ENCODE measurements around the gene KIAA1143. TPM values are rescaled to one million over a fixed set of nuclear protein-coding genes. Genes with fewer than 3 reads are reported as not detected.
A peak's percentile ranks its signal among the peaks of the same experiment; 100 is the strongest.

KIAA1143 gene
- total and polyA plus RNA-seq, 9 of the 15 experiments (the other 6 are each of a cell fraction or from before 2014, with no cell fraction given), result 25.6 to 72.0 (median 42.2) TPM

- TF ChIP-seq RBFOX2 (IDR thresholded peaks at IDR 0.05; ENCODE audit: low read depth, low read length), result peak; percentile 99
- TF ChIP-seq HNRNPUL1 (IDR thresholded peaks at IDR 0.05; ENCODE audit: low read length), result no peak
- TF ChIP-seq POLR2AphosphoS5 (IDR thresholded peaks at IDR 0.05; ENCODE audit: control insufficient read depth, insufficient read depth, low read depth, low read length), result peak; percentile 80
- TF ChIP-seq FOXP1 (CRISPR knock-in tag; IDR thresholded peaks at IDR 0.05), result peak; percentile 92
- TF ChIP-seq ZBTB7A (IDR thresholded peaks at IDR 0.05; ENCODE audit: borderline replicate concordance, control insufficient read depth, low read depth, low read length), result 0 out of 2 replicates have a peak, but pooled peaks have one; percentile 10
- TF ChIP-seq NFIX (CRISPR knock-in tag; IDR thresholded peaks at IDR 0.05; ENCODE audit: low read depth), result no peak
- peak; percentile 65; the same call in 1 of the 2 replicates for TF ChIP-seq ZNF766 (CRISPR knock-in tag; conservative IDR thresholded peaks at IDR 0.05)
- TF ChIP-seq KLF6 (CRISPR knock-in tag; IDR thresholded peaks at IDR 0.05; ENCODE audit: borderline replicate concordance), result peak; percentile 62; the same call in 1 of the 2 replicates
- TF ChIP-seq SIX5 (IDR thresholded peaks at IDR 0.05; ENCODE audit: borderline replicate concordance in 1 of 2, insufficient read depth in 1 of 2, low read depth in 1 of 2, low read length in 2 of 2), result peak; percentile 63 to 78; a peak in 3 of 4 replicates
- TF ChIP-seq EGR1 (conservative IDR thresholded peaks at IDR 0.05), result peak; percentile 97
- TF ChIP-seq CXXC5 (CRISPR knock-in tag; IDR thresholded peaks at IDR 0.05), result peak; percentile 100
- peak; percentile 16; the same call in 1 of the 2 replicates for TF ChIP-seq BHLHE40 (IDR thresholded peaks at IDR 0.05; ENCODE audit: low read length)
- peak; percentile 86 for TF ChIP-seq CTBP1 (IDR thresholded peaks at IDR 0.05; ENCODE audit: borderline replicate concordance)
- TF ChIP-seq MYNN (IDR thresholded peaks at IDR 0.05), result 0 out of 2 replicates have a peak, but pooled peaks have one; percentile 62
- TF ChIP-seq MYNN (CRISPR knock-in tag; IDR thresholded peaks at IDR 0.05), result no peak
- peak; percentile 76 for TF ChIP-seq TCF7L2 (IDR thresholded peaks at IDR 0.05; ENCODE audit: low read depth, low read length)
- peak; percentile 94 for TF ChIP-seq MAX (CRISPR knock-in tag; IDR thresholded peaks at IDR 0.05)
- peak; percentile 83 for TF ChIP-seq CCNT2 (IDR thresholded peaks at IDR 0.05; ENCODE audit: borderline replicate concordance, extremely low read depth, insufficient read length, low read depth, low read length)
- no peak for TF ChIP-seq NFXL1 (CRISPR knock-in tag; IDR thresholded peaks at IDR 0.05)
- TF ChIP-seq, protein P1, sequence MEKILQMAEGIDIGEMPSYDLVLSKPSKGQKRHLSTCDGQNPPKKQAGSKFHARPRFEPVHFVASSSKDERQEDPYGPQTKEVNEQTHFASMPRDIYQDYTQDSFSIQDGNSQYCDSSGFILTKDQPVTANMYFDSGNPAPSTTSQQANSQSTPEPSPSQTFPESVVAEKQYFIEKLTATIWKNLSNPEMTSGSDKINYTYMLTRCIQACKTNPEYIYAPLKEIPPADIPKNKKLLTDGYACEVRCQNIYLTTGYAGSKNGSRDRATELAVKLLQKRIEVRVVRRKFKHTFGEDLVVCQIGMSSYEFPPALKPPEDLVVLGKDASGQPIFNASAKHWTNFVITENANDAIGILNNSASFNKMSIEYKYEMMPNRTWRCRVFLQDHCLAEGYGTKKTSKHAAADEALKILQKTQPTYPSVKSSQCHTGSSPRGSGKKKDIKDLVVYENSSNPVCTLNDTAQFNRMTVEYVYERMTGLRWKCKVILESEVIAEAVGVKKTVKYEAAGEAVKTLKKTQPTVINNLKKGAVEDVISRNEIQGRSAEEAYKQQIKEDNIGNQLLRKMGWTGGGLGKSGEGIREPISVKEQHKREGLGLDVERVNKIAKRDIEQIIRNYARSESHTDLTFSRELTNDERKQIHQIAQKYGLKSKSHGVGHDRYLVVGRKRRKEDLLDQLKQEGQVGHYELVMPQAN (IDR thresholded peaks at IDR 0.05; ENCODE audit: borderline replicate concordance), result peak; percentile 94
- TF ChIP-seq ZNF175 (CRISPR knock-in tag; IDR thresholded peaks at IDR 0.05; ENCODE audit: low read depth), result peak; percentile 93
- peak; percentile 98 for TF ChIP-seq CREB1 (IDR thresholded peaks at IDR 0.05)
- TF ChIP-seq CREB1 (CRISPR knock-in tag; IDR thresholded peaks at IDR 0.05), result peak; percentile 99
- no peak for TF ChIP-seq ADNP (tag; IDR thresholded peaks at IDR 0.05)
- TF ChIP-seq KLF10 (CRISPR knock-in tag; IDR thresholded peaks at IDR 0.05), result no peak
- no peak for TF ChIP-seq ZNF778 (CRISPR knock-in tag; IDR thresholded peaks at IDR 0.05)
These were observed at the start of gene KIAA1143, which contains the start of gene KIF15 (continued) for GRCh38 chr3:44761424-44762169.

All from K562 (cell line).